ENCODE measurements around the gene TIPARP. TPM values are rescaled to one million over a fixed set of nuclear protein-coding genes. Genes with fewer than 3 reads are reported as not detected.
A peak's percentile ranks its signal among the peaks of the same experiment; 100 is the strongest.

Gene TIPARP
- total RNA-seq, 4 donors from 2014 or later = 61.9 to 94.8 (median 78.5) TPM

- DNase-seq (ENCODE audit: extremely low spot score) = no peak
- Histone ChIP-seq H3K9me3 (no peaks in the 10 kb centered on the region), H3K4me1 (peaks cover 75 to 100% (median 100%) of the 10 kb centered on the region in 4 donors), H3K27ac (replicated peaks in 1 of 4) (no peak overlapping the region), H3K27me3 (no peaks in the 10 kb centered on the region), H3K36me3 (peaks cover 0 to 3% (median 0%) of the 10 kb centered on the region in 4 donors), H3K4me3 (no peak overlapping the region)
- intact Hi-C loops (cut with DNase I) = loop anchor here (5.0 kb wide), 1 partner anchor 130 kb away; no protein-coding TSS in a partner anchor
- TF ChIP-seq EP300 (IDR thresholded peaks at IDR 0.05) (no peak), POLR2AphosphoS5 (IDR thresholded peaks at IDR 0.05) (no peak)
- TF ChIP-seq, protein P1, sequence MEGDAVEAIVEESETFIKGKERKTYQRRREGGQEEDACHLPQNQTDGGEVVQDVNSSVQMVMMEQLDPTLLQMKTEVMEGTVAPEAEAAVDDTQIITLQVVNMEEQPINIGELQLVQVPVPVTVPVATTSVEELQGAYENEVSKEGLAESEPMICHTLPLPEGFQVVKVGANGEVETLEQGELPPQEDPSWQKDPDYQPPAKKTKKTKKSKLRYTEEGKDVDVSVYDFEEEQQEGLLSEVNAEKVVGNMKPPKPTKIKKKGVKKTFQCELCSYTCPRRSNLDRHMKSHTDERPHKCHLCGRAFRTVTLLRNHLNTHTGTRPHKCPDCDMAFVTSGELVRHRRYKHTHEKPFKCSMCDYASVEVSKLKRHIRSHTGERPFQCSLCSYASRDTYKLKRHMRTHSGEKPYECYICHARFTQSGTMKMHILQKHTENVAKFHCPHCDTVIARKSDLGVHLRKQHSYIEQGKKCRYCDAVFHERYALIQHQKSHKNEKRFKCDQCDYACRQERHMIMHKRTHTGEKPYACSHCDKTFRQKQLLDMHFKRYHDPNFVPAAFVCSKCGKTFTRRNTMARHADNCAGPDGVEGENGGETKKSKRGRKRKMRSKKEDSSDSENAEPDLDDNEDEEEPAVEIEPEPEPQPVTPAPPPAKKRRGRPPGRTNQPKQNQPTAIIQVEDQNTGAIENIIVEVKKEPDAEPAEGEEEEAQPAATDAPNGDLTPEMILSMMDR (IDR thresholded peaks at IDR 0.05) = no peak
Observed at GRCh38 chr3:156687023-156687422, 12.6 kb downstream of the TIPARP start.

- H3K9me3 ChIP-seq = no peaks in the 10 kb centered on the region
- TF ChIP-seq, protein P1 (IDR thresholded peaks at IDR 0.05) = no peak
- TF ChIP-seq POLR2A (IDR thresholded peaks at IDR 0.05; ENCODE audit: low read depth) (no peak), EP300 (IDR thresholded peaks at IDR 0.05) (no peak), POLR2AphosphoS5 (IDR thresholded peaks at IDR 0.05) (no peak)
Observed at GRCh38 chr3:156688632-156689452, 14.5 kb downstream of the TIPARP start.

GRCh38 chr3:156689608-156690007 lies 15.2 kb downstream of the TIPARP start:
- intact Hi-C loops (cut with DNase I) = loop anchor here (5.0 kb wide), 1 partner anchor 128 kb away; no protein-coding TSS in a partner anchor
- TF ChIP-seq, protein P1 (IDR thresholded peaks at IDR 0.05) = no peak
- TF ChIP-seq EP300 (IDR thresholded peaks at IDR 0.05) (no peak), POLR2A (IDR thresholded peaks at IDR 0.05; ENCODE audit: low read depth) (no peak), POLR2AphosphoS5 (IDR thresholded peaks at IDR 0.05) (no peak)
- H3K4me1 ChIP-seq = peaks cover 57 to 96% (median 85%) of the 10 kb centered on the region in 4 donors

More at GRCh38 chr3:156688632-156689452, 14.5 kb downstream of the TIPARP start:
- Histone ChIP-seq H3K36me3 (peaks cover 0 to 3% (median 1%) of the 10 kb centered on the region in 4 donors), H3K4me1 (peaks cover 63 to 100% (median 93%) of the 10 kb centered on the region in 4 donors), H3K27ac (replicated peaks in 1 of 4) (peak overlapping the region in 2 of 4 donors; percentile 1 to 11), H3K4me3 (peak overlapping the region in 2 of 4 donors; percentile 1 to 2), H3K27me3 (no peaks in the 10 kb centered on the region)
- no peak for DNase-seq (ENCODE audit: extremely low spot score)
- WGBS = 60% methylated on average over 7 of the region's 7 CpGs
- intact Hi-C loops (cut with DNase I) = loop anchor here (5.0 kb wide), 1 partner anchor 128 kb away; no protein-coding TSS in a partner anchor

GRCh38 chr3:156691920-156692319 lies 17.5 kb downstream of the TIPARP start:
- Histone ChIP-seq H3K4me1 (peaks cover 39 to 73% (median 62%) of the 10 kb centered on the region in 4 donors), H3K36me3 (peaks cover 25 to 32% (median 29%) of the 10 kb centered on the region in 4 donors), H3K27ac (replicated peaks in 1 of 4) (peak overlapping the region in 1 of 4 donors; percentile 2), H3K9me3 (no peaks in the 10 kb centered on the region), H3K27me3 (no peaks in the 10 kb centered on the region), H3K4me3 (peak overlapping the region in 2 of 4 donors; percentile 2 to 16)
- intact Hi-C loops (cut with DNase I) = no loop called here
- 24% methylated on average over 1 of the region's 1 CpG for WGBS
- DNase-seq (ENCODE audit: extremely low spot score) = no peak
- TF ChIP-seq POLR2A (IDR thresholded peaks at IDR 0.05; ENCODE audit: low read depth) = no peak
- TF ChIP-seq POLR2AphosphoS5 (IDR thresholded peaks at IDR 0.05) = no peak
- TF ChIP-seq, protein P1 (IDR thresholded peaks at IDR 0.05) = no peak
- no peak for TF ChIP-seq EP300 (IDR thresholded peaks at IDR 0.05)

More at GRCh38 chr3:156689608-156690007, 15.2 kb downstream of the TIPARP start:
- peaks cover 1 to 9% (median 7%) of the 10 kb centered on the region in 4 donors for H3K36me3 ChIP-seq
- no peaks in the 10 kb centered on the region for H3K27me3 ChIP-seq
- DNase-seq (ENCODE audit: extremely low spot score) = no peak
- H3K27ac ChIP-seq (replicated peaks in 1 of 4) = peak overlapping the region in 1 of 4 donors; percentile 1
- WGBS = 0% methylated on average over 1 of the region's 1 CpG
- H3K4me3 ChIP-seq = no peak overlapping the region
- no peaks in the 10 kb centered on the region for H3K9me3 ChIP-seq

Data from esophagus muscularis mucosa (tissue), 4 donors.